Uterus (tissue), 4 donors: ENCODE data around the gene FRG2C. TPM values are rescaled to one million over a fixed set of nuclear protein-coding genes. Genes with fewer than 3 reads are reported as not detected.
A peak's percentile ranks its signal among the peaks of the same experiment; 100 is the strongest.
"Not testable (repeated sequence)": the region's sequence is repeated elsewhere in the genome, so short reads cannot be mapped to it uniquely, and the experiment has no call there.

Experiments
- DNase-seq, 2 donors: peaks; one replicate each; pipeline ENCODE4 v3.0.0-alpha.2; 2019 to 2020
- H3K27ac ChIP-seq, 2 donors: fragments of 200-600 bp; sonication (generic); 1 replicate in 1 of 2; 2 replicates in 1 of 2; pipeline ENCODE4 v1.5.1; 2016 to 2018
- H3K27me3 ChIP-seq, 2 donors: fragments of 200-600 bp; sonication (generic); one replicate each; pipeline ENCODE4 v1.5.1; 2018 to 2019; ENCODE audit warnings: control low read depth in 1 of 2
- H3K36me3 ChIP-seq, 2 donors: fragments of 200-600 bp; sonication (generic); one replicate each; pipeline ENCODE4 v1.5.1; 2019; ENCODE audit warnings: control low read depth in 1 of 2
- H3K4me1 ChIP-seq, 2 donors: fragments of 200-600 bp; sonication (generic); one replicate each; pipeline ENCODE4 v1.5.1; 2018 to 2019; ENCODE audit warnings: control low read depth in 1 of 2
- H3K4me3 ChIP-seq, 2 donors: fragments of 200-600 bp; sonication (generic); 1 replicate in 1 of 2; 2 replicates in 1 of 2; pipeline ENCODE4 v1.5.1; 2018 to 2019; ENCODE audit warnings: mild to moderate bottlenecking in 1 of 2
- H3K9me3 ChIP-seq, 2 donors: fragments of 200-600 bp; sonication (generic); one replicate each; pipeline ENCODE4 v1.5.1; 2019; ENCODE audit warnings: control low read depth in 1 of 2
- CTCF ChIP-seq, 4 experiments: fragments of 200-600 bp in 2 of 4; fragments of 450-650 bp in 2 of 4; sonication (generic) in 2 of 4; IDR thresholded peaks; one replicate each; pipeline ENCODE4 v1.5.1; 2016 to 2019; ENCODE audit warnings: antibody characterized with exemption in 4 of 4, mild to moderate bottlenecking in 2 of 4, moderate library complexity in 1 of 4
- POLR2A ChIP-seq, 2 donors: fragments of 450-650 bp; IDR thresholded peaks; one replicate each; pipeline ENCODE4 v1.6.1; 2016; ENCODE audit warnings: antibody characterized with exemption in 2 of 2, mild to moderate bottlenecking in 1 of 2, moderate library complexity in 1 of 2
- intact Hi-C: fragments of 100-400 bp; cut with DNase I; formaldehyde crosslinking; loops from one replicate; pipeline ENCODE4 v1.15.1; 2023; ENCODE audit warnings: low total_unique reads
- total RNA-seq, 4 donors: library from RNA; depleted of rRNA in 3 of 4; stranded (reverse); fragments of >200 nt in 3 of 4; gene quantifications; one replicate each; pipeline versions ENCODE4 v1.1.0 to v1.2.4, GENCODE V29; 2014 to 2023
- donor health status: DM: yes; HTN: yes; CAD: no.

FRG2C gene
- total RNA-seq: not detected

- H3K27ac ChIP-seq, H3K9me3 ChIP-seq, H3K4me1 ChIP-seq, H3K36me3 ChIP-seq, intact Hi-C loops, H3K4me3 ChIP-seq, DNase-seq: not testable (repeated sequence)
- H3K27me3 ChIP-seq: peaks cover 0 to 23% of the 10 kb centered on the region in 2 donors
Observed at GRCh38 chr3:75664028-75664427, at the start of gene FRG2C. Gene FRG2C (plus strand): TSS chr3:75664328. CDS start chr3:75664380, 52 bp downstream.

GRCh38 chr3:75618666-75619305, 45.3 kb upstream of the FRG2C start:
- H3K9me3 ChIP-seq, intact Hi-C loops, H3K36me3 ChIP-seq, H3K27me3 ChIP-seq, H3K4me1 ChIP-seq: not testable (repeated sequence)
- H3K27ac ChIP-seq: peak overlapping the region in 1 of 2 donors; percentile 48
- peak; percentile 67 to 75 for DNase-seq
- peak overlapping the region; percentile 31 to 54 for H3K4me3 ChIP-seq

- intact Hi-C loops, H3K4me1 ChIP-seq, H3K36me3 ChIP-seq, H3K9me3 ChIP-seq, H3K27me3 ChIP-seq: not testable (repeated sequence)
- peak in 1 of 2 donors; percentile 22 for DNase-seq
- Histone ChIP-seq H3K27ac (peak overlapping the region in 1 of 2 donors; percentile 48), H3K4me3 (peak overlapping the region; percentile 31 to 54)
Observed at GRCh38 chr3:75619481-75620031, 44.6 kb upstream of the FRG2C start.

GRCh38 chr3:75621772-75622171, 42.4 kb upstream of the FRG2C start:
- H3K27me3 ChIP-seq, H3K36me3 ChIP-seq, H3K4me3 ChIP-seq, DNase-seq, H3K4me1 ChIP-seq, H3K27ac ChIP-seq, intact Hi-C loops, H3K9me3 ChIP-seq: not testable (repeated sequence)

DNA sequence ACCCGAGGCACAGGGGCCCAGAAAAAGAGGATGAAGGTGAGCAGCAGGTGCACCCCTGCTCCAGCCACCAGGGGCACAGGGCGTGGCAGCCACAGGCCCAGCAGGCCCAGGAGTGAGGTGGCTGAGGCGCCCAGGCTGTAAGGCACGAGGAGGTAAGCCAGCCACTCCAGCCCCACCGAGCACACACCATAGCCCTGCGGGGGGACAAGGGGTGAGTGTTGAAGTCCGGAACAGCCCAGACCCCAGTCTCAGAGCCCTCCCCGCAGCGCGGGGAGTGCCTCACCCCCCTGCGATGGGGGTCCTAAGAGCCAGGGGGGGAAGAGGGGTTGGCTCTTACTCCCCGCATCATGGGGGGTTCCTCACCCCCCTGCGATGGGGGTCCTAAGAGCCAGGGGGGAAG, 40.5 kb upstream of the FRG2C start:
- H3K4me1 ChIP-seq, H3K27ac ChIP-seq, H3K4me3 ChIP-seq, DNase-seq, H3K36me3 ChIP-seq, intact Hi-C loops, H3K9me3 ChIP-seq, H3K27me3 ChIP-seq: not testable (repeated sequence)

- H3K27me3 ChIP-seq, H3K4me1 ChIP-seq, intact Hi-C loops, H3K27ac ChIP-seq, H3K36me3 ChIP-seq, H3K9me3 ChIP-seq, H3K4me3 ChIP-seq, DNase-seq: not testable (repeated sequence)
Observed at GRCh38 chr3:75630887-75631535, 33.1 kb upstream of the FRG2C start.

GRCh38 chr3:75631541-75631940, 32.6 kb upstream of the FRG2C start:
- TF ChIP-seq POLR2A (IDR thresholded peaks at IDR 0.05) (no peak), CTCF (IDR thresholded peaks at IDR 0.05) (no peak)
- DNase-seq: no peak
- no peaks in the 10 kb centered on the region for H3K27me3 ChIP-seq
- intact Hi-C loops: no loop called here
- no peaks in the 10 kb centered on the region for H3K4me1 ChIP-seq
- no peaks in the 10 kb centered on the region for H3K36me3 ChIP-seq
- H3K9me3 ChIP-seq: no peaks in the 10 kb centered on the region
- H3K4me3 ChIP-seq: no peak overlapping the region
- H3K27ac ChIP-seq: no peak overlapping the region

DNA sequence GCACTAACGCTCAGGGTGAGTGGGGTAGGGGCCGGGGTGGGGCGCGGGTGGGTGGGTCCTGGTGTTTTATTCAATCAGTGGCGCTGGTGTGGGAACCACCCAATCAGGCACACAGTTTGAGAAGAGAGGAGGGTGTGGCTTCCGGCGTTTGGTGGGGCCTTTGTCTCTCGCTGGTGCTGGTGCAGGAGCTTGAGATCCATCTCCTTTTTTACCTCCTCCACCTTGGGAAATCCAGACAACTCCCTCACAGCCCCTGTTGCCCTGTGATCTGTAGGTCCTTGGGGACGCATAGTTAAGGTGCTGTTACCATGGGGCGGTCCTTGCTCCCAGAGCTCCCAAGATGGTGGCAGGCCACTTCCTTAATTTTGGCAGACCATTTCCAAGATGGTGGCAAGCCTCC, 25.2 kb upstream of the FRG2C start:
- H3K36me3 ChIP-seq, DNase-seq, H3K27ac ChIP-seq, H3K4me1 ChIP-seq, H3K27me3 ChIP-seq, H3K9me3 ChIP-seq, intact Hi-C loops, H3K4me3 ChIP-seq: not testable (repeated sequence)
